Dedifferentiated amniotic fluid mesenchymal stem cell (primary cell): ENCODE measurements around the gene CPNE2.
"Not testable (repeated sequence)": the region's sequence is repeated elsewhere in the genome, so short reads cannot be mapped to it uniquely, and the experiment has no call there.

ENCODE experiments used
- DNase-seq: peaks from one replicate; pipeline ENCODE4 v3.0.0-alpha.2; 2016; ENCODE audit errors: extremely low spot score

Gene CPNE2

DNA sequence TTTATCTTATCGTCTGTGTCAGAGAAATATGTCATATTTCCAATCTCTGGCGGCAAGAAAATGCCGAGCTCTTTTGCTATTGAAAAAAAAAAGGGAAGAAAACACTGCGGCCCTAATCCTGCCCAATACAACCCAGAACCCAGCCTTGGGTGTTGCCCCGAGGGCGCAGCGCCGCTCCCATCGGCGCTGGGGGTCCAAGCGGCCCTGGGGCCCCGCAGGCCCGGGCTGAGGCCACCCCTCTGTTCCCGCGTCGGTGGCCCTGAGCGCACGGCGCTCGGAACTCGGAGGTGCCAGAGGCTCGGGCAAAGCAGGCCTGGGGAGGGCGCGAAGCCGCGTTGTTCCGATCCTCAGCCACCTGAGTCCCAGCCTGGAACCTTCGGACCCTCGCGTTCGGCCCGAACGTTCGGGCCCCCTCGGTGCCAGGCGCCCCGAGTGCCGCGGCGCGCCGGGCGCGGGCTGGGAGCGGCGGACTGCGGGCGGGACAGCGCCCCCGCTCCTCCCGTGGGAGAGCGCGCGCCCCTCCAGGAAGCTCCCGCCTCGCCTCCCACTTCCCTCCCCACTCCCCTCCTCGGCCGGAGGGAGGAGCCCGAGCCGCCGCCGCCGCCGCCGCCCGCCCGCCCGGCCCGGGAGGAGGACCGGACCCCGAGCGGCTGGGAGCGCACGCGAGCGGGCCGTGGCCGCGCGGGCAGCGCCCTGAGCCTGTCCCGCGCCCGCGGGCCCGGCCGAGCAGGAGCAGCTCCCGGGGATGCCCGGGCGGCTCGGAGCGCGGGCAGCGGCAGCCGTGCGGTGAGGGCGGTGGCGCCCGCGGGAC is at the start of gene CPNE2:
Gene CPNE2, plus strand, starts transcription at position 609 of the 811 bp plus-strand sequence. CDS start 18,160 bp downstream, outside the sequence.
- DNase-seq, result no peak

DNA sequence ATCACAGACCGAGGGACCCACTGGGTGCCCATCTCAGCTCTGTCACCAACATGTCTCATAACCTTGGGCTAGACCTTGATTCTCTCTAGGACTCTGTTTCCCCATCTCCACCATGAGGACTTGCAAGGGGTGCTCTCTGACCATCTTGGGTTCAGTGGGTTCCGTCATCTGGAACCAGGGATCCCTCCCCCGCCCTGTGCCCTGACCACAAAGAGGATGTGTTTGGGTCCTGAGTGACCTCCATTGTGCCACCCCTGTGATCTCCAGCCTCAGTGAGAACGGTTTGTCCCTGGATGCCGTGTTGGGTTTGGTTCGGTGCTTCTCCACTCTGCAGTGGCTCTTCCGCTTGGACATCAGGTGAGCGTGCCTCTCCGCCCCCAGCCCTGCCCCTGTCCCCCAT is 49.1 kb upstream of the CPNE2 start:
- no peak for DNase-seq

DNA sequence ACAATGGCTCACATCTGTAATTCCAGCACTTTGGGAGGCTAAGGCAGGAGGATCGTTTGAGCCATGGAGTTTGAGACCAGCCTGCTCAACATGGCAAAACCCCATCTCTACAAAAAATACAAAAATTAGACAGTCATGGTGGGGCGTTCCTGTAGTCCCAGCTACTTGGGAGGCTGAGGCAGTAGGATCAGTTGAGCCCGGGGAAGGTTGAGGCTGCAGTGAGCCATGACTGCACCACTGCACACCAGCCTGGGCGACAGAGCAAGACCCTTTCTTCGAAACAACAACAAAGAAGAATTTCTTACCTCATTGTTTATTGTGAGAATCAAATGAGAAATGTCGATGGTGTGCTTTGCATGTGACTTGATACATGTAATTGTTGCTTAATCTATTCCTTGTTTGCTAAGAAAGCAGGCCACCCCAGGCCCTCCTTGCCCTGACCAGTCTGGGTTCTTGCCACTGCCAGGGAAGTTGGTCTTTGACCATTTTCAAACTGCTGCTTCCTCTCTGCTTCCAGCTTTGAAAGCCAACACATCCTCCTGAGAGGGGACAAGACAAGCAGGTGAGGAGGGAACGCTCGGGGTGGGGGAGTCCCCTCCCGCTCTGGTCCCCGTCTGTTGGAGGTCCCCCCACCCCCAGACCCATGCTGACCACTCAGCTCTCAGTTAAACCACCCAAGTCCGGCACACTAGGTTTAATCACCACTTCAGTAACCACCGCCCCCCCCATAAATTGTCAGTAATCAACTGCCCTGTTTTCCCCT is 47.3 kb upstream of the CPNE2 start:
- DNase-seq, result no peak

DNA sequence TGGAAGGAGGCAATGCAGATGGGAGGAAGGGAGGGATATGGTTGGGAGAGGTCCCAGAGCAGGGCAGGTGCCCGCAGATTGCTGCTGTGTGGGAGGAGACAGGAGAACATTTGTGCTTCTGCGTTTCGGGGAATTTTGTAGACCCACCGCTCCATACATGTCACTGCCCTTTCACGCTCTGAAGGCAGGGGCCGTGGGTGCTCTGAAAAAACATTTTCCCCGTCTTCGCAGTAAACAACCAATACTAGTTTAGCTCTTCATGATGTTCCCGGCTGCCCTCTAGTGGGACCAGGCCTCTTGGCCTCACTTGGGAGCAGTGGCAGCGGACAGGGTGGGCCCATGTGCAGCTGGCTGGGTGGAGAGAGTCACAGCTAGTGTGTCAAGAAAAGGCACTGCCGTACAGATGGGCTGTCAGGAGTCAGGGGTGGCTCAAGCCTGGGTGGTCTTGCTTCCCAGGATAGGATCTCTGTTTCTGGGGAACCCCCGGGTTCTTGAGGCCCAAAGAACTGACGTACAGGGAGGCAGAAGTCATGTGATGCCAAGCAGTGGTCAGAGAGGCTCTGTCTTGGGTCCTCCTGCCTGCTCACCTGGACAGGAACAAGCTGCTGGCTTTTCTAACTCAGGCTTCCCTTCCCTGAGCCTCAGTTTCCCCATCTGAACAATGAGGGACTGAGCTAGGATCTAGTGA is 46.5 kb upstream of the CPNE2 start:
- DNase-seq, result peak; percentile 53

DNA sequence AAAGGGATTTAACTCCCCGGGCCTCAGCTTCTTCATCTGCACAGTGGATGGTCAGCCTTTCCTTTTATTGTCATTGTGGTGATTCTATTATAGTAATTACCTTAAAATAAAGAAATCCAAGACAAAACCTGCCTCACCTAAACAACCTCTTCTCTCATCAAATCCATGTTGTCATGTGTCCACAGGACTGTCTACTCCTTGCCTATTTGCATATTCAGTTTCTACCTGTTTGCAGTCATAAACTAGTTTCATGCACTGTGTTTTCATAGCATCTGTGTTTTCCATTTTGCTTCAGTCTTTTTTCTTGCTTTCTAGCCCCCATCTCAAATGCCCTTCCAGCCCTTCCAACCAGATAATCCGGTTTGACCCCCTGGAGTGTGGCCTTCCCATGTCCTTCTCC is 44.3 kb upstream of the CPNE2 start:
- no peak for DNase-seq

DNA sequence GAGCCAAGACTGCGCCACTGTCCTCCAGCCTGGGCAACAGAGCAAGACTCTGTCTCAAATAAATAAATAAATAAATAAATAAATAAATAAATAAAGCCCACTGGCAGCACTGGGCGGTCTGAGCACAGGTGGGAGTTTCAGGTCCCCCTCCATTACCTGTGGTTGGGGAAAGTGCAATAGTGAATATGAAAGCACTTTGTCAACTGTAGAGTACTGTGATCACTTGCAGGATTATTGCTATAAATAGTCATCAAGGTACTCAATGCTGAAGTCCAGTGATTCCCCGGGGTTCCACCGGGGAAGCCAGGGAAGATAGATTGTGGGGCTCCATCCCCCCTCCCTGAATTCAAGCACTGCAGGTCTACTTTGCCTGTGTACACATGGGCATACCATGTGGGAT is 42.7 kb upstream of the CPNE2 start:
- DNase-seq, result no peak

DNA sequence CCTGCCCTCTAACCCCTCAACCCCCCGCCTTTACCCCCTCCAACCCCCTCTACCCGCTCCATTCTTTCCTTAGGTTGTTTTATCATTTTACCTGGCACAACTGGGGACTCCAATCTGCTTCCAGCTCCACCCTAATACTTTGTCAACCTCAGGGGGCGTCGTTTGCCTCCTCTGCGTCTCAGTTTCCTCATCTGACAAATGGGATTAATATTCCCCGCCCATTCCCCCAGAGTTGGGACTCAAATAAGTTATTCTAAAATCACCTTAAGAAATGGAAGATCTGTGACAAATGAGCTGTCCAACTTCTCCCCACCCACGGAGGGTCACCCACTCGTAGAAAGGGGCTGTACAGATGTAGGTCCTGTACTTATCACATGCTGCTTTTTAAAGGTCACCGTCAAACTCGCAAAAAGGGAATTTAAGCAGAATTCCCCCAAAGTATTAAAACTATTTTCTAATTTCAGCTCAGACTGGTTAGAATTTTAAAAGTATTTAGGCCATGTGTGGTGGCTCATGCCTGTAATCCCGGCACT is 40.6 kb upstream of the CPNE2 start:
- no peak for DNase-seq

DNA sequence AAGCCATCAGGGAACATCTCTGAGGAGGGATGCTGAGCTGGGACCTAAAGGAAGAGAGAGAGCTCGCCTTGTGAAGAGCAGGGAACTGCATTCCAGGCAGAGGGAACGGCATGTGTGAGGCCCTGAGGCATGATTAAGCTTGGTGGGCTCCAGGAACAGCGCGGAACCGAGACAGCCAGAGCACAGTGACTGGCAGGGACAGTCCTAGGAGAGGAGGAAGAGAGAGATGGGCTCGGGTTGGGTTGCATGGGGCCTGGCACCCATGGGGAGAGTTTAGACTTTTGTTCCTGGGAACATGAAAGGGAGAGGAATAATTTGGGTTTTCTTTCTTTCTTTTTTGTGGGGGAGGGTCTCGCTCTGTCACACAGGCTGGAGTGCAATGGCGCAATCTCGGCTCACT is 39.2 kb upstream of the CPNE2 start:
- no peak for DNase-seq

DNA sequence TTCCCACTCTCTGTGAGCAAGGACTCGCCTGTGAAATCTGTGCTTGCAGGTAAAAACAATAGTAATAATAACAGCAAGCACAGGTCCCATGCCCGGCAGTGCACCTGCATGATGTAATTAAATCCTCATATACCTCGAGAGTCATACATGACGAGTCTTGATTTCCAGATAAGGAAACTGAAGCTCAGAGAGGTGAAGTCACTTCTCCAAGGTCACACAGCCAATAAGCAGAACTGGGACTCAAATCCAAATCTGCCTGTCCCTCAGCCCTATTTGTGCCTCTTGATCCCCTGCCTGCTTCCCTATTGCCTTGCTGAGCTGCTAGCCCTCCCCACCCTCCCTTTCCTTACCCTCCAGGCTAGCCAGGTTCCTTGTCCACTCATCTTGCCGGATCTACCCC is 38.0 kb upstream of the CPNE2 start:
- no peak for DNase-seq

DNA sequence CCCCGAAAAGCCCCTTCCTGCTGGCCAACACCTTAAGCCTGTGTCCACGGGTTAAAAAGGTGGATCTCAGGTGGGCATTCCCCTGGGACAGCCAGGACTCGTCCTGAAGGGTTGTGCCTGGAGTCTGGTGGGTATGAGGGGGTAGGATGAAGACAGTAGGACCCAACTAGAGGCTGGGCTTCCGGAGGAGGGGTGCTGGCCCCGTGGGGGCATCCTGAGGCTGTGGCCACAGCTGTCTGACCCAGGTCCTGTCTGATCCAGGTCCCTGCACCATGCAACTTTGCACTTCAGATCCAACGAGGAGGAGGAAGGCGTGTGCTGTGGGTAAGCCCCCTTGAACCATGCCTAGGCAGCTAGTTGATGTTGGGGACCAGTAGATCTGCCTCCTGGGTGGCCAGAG is 37.6 kb upstream of the CPNE2 start:
- no peak for DNase-seq

DNA sequence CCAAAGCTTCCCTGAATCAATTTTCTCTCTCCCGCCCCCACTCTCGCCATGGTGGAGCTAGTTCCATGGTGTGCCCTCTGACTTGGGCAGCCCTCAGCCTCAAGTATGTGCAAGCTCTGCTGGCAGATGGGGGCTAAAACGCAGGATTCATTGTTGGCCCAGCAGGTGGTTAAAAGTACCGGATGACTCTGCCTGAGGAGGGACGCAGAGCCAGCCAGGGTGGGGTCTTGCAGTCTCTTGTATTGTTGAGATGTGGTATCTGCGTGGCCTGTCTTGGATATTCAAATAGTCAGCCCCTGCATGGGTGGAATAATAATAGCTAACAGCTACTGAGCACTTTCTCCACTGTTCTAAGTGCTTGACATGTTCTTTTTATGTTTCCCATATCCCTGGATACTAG is 36.7 kb upstream of the CPNE2 start:
- no peak for DNase-seq

DNA sequence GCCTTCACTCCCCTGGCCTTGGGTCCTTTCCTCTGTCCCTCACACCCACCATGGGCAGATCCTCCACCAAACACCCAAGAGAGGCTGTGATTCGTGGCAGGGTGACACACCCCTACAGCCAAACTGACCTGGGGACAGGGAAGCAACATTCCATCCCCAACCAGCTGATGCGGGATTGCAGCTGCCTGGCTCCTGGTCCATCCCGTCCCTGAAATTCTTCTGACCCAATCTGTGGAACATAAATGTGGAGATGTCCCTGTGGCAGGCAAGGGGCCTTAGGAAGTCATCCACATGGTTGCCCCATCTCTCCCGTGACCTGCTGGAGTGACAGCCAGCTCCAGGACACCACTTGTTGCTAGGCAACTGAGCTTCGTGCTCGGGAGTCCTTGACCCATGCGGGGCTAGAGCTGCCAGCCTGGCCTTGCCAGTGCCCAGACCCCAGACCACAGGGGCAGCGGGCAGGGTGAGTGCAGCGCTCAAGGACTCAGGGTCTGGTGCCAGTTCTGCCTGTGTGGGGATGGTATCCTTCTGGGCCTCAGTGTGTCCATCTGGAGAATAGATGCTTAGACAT is 34.0 kb upstream of the CPNE2 start:
- no peak for DNase-seq

DNA sequence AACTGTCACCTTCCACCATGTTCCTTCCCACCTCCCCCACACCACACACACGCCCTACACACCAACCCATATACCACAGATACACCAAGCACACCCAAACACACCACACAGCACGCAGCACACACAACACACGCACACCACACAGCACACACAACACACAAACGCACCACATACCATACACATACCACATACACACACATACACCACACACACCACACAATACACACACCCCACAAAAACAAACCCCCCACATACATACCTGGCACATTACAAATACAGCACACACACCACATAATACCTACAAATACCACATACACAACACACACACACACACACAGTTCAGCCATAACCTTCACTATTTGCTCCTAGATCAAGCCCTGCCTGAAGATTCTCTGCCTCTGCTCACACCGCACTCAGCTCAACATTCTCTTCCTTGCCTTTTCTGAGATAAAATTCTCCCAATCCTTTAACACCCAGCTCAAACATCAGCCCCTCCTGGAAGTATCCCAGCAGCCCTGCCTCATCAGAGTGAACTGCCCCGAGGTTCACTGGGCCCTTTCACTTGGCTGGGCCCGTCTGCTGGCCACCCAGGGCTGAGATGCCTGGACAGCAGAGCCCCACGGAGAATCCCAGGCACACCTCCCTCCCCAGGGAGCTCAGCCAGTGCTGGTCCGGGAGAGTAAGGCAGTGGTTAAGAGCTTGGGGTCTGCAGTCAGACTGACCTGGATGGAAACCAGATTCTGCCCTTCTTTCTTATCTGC is 31.9 kb upstream of the CPNE2 start:
- no peak for DNase-seq

DNA sequence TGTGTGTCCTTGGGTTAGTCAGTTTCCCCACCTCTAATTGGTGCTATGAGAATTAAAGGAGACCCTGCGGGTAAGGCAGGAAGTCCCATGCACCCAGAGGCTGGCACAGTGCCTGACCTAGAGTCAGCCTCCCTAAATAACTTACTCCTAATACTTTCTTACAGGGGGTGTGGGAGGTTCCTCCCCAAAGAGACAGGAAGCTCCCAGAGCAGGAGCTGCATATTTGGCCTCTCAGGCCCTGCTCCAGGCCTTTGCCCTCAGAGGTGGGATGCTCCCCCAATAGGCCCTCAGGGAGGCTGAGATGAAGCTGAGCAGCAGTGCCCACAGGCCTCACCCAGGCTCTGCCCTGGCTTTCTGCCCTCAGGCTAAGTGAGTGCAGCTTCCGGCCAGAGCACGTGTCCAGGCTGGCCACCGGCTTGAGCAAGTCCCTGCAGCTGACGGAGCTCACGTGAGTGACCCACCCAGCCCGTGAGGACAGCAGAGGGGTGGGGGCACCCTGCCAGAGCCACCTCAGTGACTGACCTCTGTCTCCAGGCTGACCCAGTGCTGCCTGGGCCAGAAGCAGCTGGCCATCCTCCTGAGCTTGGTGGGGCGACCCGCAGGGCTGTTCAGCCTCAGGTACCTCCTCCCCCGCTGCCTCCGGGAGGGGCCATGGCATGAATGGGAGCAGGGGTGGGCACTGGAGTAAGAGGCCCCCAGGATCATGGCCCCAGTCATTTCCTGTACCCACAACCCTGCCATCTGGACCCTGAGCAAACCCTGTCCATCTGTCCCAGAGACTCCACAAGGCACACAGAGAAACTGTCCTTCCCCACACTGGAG is 31.1 kb upstream of the CPNE2 start:
- DNase-seq, result peak; percentile 21

DNA sequence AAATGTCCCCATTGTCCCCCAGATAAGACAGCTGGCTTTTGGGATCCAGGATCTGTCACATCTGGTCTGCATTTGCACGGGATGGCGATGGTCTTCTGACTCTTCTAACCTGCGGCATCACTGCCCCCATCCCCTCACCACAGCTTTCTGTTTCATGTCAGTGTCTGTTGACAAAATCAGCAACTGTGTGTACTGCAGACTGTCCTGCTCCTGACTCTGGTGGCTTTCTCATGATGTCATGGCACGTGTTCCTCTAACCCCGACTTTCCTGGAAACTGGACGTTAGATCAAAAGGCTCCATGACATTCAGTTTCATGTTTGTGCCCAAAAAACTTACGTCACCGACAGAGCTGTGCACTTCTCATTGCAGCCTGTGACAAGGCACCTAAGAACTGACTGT is 30.1 kb upstream of the CPNE2 start:
- no peak for DNase-seq

DNA sequence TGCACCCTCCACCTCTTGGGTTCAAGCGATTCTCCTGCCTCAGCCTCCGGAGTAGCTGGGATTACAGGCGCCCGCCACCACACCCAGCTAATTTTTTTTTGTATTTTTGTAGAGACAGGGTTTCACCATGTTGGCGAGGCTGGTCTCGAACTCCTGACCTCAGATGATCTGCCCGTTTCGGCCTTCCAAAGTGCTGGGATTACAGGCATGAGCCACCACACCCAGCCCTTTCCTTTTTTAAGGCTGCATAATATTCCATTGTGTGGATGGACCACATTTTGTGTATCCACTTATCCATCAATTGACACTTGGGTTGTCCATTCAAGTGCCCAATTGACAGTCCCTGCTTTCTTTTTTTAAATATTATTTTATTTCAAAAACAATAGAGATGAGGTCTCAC is 29.2 kb upstream of the CPNE2 start:
- not testable (repeated sequence) for DNase-seq

DNA sequence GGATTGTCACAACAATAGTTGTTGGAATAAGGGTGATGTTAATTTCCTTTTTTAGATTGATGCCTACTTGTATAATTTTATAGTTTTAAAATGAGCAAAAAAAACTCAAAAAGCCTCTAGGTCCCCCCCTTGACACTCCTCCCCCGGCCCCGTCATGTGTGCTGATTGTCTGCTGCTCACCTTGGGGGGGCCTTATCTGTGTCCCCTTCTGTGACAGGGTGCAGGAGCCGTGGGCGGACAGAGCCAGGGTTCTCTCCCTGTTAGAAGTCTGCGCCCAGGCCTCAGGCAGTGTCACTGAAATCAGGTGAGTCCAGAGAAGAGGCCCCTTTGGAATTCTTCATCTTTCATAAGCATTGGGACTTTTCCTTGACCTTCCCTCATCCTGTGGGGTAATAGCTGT is 27.4 kb upstream of the CPNE2 start:
- no peak for DNase-seq

DNA sequence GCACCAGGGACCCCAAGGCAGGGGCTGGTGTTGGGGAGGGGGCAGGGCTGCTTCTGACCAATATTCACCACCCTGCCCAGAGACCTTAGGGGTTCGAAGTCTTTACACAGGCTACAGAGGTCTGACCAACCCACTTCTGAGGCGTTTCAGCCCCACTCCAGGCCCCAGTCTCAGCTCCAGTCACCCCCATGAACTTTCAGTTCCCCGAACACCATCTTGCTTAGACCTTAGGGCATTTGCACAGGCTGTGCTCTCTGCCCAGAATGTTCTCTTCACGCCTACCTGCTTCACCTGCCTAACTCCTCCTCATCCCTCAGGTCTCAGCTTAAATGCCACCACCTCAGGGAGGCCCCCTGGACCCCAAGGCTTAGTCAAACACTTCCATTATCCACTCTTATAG is 25.8 kb upstream of the CPNE2 start:
- no peak for DNase-seq

DNA sequence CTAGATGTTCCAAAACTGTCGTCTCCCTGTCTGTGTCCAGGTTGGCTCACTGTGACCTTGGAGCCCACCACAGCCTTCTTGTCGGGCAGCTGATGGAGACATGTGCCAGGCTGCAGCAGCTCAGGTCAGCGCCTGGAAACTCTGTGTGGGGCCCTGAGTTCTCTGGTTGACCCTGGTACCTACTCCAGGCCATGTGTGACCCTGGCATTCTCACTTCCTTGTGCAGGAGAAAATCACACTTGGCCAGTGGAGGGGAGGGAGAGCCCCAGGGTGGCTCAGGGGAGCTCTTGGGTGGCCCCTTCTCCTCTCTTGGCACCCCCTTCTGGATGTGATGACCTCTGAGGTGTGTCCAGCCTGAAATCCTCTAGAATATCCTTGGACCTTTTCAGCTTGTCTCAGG is 25.0 kb upstream of the CPNE2 start:
- DNase-seq, result no peak

DNA sequence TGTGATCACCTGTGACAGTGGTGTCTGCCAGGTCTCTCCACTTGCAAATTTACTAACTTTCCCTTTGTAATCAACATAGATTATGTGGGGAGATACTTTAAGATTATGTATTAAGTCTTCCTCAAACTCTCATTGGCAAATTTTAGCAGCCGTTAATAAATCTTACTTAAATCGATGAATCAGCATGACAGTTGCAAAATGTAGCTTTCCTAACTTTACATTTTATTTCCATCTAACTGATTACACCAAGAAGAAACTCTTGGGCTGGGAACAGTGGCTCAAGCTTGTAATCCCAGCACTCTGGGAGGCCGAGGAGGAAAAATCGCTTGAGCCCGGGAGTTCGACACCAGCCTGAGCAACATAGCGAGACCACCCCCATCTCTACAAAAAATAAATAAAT is 23.3 kb upstream of the CPNE2 start:
- no peak for DNase-seq
